Transverse colon (tissue), 4 donors: ENCODE results near the gene TNS4.
"Not testable (repeated sequence)": the region's sequence is repeated elsewhere in the genome, so short reads cannot be mapped to it uniquely, and the experiment has no call there.

ENCODE experiments used
- POLR2AphosphoS5 ChIP-seq, 3 donors: sonication (generic); formaldehyde crosslinking; IDR thresholded peaks; one replicate each; pipeline ENCODE4 v1.6.1; 2016; ENCODE audit warnings: antibody characterized with exemption in 3 of 3
- TF ChIP-seq, protein P1 (sequence below), 5 experiments: fragments of 200-600 bp in 3 of 5; fragments of 450-650 bp in 2 of 5; sonication (generic) in 3 of 5; IDR thresholded peaks; 1 replicate in 2 of 5; 2 replicates in 3 of 5; pipeline ENCODE4 v1.5.1; 2016 to 2017; ENCODE audit warnings: antibody characterized with exemption in 5 of 5, inconsistent platforms in 3 of 5, mild to moderate bottlenecking in 2 of 5, moderate library complexity in 1 of 5

GRCh38 chr17:40546497-40546896, 45.1 kb upstream of the TNS4 start:
- not testable (repeated sequence) for TF ChIP-seq POLR2AphosphoS5 (IDR thresholded peaks at IDR 0.05)
- TF ChIP-seq, protein P1, sequence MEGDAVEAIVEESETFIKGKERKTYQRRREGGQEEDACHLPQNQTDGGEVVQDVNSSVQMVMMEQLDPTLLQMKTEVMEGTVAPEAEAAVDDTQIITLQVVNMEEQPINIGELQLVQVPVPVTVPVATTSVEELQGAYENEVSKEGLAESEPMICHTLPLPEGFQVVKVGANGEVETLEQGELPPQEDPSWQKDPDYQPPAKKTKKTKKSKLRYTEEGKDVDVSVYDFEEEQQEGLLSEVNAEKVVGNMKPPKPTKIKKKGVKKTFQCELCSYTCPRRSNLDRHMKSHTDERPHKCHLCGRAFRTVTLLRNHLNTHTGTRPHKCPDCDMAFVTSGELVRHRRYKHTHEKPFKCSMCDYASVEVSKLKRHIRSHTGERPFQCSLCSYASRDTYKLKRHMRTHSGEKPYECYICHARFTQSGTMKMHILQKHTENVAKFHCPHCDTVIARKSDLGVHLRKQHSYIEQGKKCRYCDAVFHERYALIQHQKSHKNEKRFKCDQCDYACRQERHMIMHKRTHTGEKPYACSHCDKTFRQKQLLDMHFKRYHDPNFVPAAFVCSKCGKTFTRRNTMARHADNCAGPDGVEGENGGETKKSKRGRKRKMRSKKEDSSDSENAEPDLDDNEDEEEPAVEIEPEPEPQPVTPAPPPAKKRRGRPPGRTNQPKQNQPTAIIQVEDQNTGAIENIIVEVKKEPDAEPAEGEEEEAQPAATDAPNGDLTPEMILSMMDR (IDR thresholded peaks at IDR 0.05) = not testable (repeated sequence)
